RWPE1 (cell line): Measurements from ENCODE around the gene KIF1B.

Experiments used
- CTCF ChIA-PET: fragments of 350-600 bp; sonication (Branson Sonifier 250); formaldehyde crosslinking; extraction: SDS; loops from one replicate; lab custom pipeline; 2021; lab: Yijun Ruan, JAX
- POLR2A ChIA-PET: fragments of 400-600 bp; formaldehyde crosslinking; extraction: SDS; loops from one replicate; lab custom pipeline; 2020; ENCODE audit warnings: antibody characterized with exemption; ENCODE audit not compliant: low non-redundant PET; lab: Yijun Ruan, JAX
- DNase-seq: peaks from one replicate; pipeline ENCODE4 v3.0.0; 2012; ENCODE audit warnings: low spot score
- H3K27ac ChIP-seq: fragments of 450-650 bp; 2 replicates; pipeline ENCODE4 v1.5.1; 2017
- CTCF ChIP-seq: fragments of 450-650 bp; conservative IDR thresholded peaks from 2 replicates; pipeline ENCODE4 v1.5.1; 2017; ENCODE audit warnings: low read depth, mild to moderate bottlenecking

KIF1B gene

DNA sequence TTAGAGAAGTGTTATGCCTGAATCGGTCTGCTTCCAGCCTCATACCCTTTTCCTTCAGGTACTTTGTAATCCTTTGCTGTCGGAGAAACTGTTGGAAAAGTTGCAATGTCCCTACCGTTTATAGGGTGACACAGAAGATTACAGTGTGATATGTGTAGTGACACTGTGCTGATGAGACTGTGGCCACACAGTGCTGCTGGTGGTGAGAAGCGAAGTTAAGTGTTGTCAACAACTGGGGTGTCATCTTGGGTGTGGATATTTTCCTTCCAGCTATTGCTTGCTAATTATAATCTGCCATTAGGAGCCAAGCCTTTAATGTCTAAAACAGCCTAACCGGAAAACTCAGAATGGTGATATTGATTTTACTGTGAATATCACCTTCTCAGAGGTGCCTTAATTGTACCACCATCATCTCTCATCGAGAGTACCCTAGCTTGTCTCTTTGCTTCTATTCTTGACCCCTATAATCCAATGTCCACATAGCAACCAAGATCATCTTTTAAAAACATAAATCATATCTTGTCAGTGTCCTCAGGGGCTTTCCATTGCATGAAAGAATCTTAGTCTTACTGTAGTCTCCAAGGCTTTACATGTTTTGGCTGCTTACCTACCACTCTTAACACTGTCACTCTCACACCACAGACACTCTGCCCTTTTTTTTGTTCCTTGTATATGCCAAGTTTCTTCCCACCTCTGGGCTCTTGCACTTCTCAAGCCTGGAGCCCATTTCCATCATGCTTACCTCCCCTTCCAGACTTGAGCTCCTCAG lies 99.1 kb downstream of the KIF1B start:
- H3K27ac ChIP-seq = no peak overlapping the region
- CTCF ChIA-PET = interaction anchor here (0.6 kb wide), 1 partner anchor 29 kb away, joined by 3 read pairs; no protein-coding TSS in a partner anchor
- no peak for TF ChIP-seq CTCF
- DNase-seq = no peak
- POLR2A ChIA-PET = no interaction called here

DNA sequence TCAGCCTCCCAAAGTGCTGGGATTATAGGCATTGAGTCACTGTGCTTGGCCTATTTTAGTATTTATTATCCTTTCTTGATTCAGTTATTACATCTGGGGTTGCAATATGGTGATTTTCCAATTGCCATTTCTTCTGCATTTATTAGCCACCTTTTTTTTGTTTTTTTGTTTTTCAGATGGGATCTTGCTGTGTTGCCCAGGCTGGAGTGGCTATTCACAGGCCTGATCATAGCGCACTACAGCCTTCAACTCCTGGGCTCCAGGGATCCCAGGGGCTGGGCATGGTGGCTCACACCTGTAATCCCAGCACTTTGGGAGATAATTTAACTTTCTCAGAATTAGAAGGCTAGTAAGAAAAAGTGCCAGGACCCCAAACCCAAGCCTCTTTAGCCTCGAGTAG lies 106.4 kb downstream of the KIF1B start:
- CTCF ChIA-PET = no interaction called here
- no peak for TF ChIP-seq CTCF
- POLR2A ChIA-PET = no interaction called here
- H3K27ac ChIP-seq = no peak overlapping the region
- no peak for DNase-seq

DNA sequence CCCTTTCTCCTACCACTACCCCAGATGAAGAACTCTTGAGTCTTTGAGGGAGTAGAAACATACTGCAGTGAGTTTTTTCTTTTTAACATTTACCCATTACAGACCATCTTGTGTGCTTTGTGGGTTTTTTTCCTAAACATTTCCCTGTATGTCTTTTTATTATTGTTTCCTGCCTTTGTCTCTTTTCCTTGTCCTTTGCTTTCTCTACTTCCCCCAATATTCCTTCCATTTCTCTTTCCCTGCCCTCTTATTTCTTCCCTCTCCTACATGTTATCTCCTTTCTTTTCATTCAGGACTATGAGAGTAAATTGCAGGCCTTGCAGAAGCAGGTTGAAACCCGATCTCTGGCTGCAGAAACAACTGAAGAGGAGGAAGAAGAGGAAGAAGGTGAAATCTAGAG lies 109.4 kb downstream of the KIF1B start:
- H3K27ac ChIP-seq = no peak overlapping the region
- CTCF ChIA-PET = no interaction called here
- no peak for TF ChIP-seq CTCF
- POLR2A ChIA-PET = no interaction called here
- DNase-seq = no peak

GRCh38 chr1:10320336-10320735 lies 110.0 kb downstream of the KIF1B start:
- no peak for DNase-seq
- ChIA-PET POLR2A (no interaction called here), CTCF (interaction anchor here (0.6 kb wide), 1 partner anchor 11 kb away, joined by 4 read pairs; no protein-coding TSS in a partner anchor)
- TF ChIP-seq CTCF = no peak
- H3K27ac ChIP-seq = no peak overlapping the region

DNA sequence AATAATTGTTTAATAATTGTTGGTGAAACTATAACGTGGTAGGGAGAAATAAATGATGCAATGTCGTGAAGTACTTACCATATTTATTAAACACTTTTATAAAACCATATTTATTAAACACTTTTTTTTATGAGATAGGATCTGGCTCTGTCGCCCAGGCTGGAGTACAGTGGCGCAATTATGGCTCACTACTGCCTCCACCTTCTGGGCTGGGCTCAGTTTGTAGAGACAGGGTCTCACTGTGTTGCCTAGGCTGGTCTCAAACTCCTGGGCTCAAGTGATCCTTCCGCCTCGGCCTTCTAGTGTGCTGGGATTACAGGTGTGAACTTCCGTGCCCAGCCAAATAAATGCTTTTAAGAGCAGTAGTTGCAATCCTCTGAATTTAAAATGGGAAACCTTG lies 112.5 kb downstream of the KIF1B start:
- DNase-seq = no peak
- no peak for TF ChIP-seq CTCF
- POLR2A ChIA-PET = no interaction called here
- H3K27ac ChIP-seq = no peak overlapping the region
- CTCF ChIA-PET = interaction anchor here (0.6 kb wide), 1 partner anchor 156 kb away, joined by 4 read pairs; no protein-coding TSS in a partner anchor

DNA sequence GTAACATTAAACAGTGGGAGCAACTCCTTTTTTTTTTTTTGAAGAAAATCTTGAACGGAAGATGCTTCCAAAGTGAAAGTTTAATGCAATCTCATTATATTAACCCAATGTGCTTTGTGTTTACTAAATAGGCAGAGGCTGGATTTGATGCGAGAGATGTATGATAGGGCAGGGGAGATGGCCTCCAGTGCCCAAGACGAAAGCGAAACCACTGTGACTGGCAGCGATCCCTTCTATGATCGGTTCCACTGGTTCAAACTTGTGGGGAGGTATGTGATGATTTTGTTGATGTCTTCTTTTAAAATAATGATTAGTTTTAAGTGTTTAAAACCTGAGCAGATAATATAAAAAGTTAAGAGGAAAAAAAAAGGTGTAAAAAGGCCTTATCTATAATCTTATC lies 114.3 kb downstream of the KIF1B start:
- no peak for TF ChIP-seq CTCF
- DNase-seq = no peak
- no peak overlapping the region for H3K27ac ChIP-seq
- ChIA-PET CTCF (no interaction called here), POLR2A (no interaction called here)
